Astrocyte (in vitro differentiated cells and primary cell): Measurements from ENCODE around the gene APPBP2.
"Not testable (repeated sequence)": the region's sequence is repeated elsewhere in the genome, so short reads cannot be mapped to it uniquely, and the experiment has no call there.

Experiments
- CTCF ChIP-seq: IDR thresholded peaks from 2 replicates; pipeline ENCODE4 v1.5.1; 2011; ENCODE audit warnings: low read depth, mild to moderate bottlenecking, inconsistent platforms, low read length, moderate library complexity; ENCODE audit not compliant: insufficient read depth
- EZH2 ChIP-seq: IDR thresholded peaks from 2 replicates; pipeline ENCODE4 v1.6.1; 2012; ENCODE audit warnings: mild to moderate bottlenecking, low read length, inconsistent platforms; ENCODE audit not compliant: insufficient read depth

- TF ChIP-seq CTCF, EZH2: not testable (repeated sequence)
Measured at GRCh38 chr17:60419003-60419402, 107.0 kb downstream of the APPBP2 start.
